Measurements from ENCODE around the gene FILIP1. TPM values are rescaled to one million over a fixed set of nuclear protein-coding genes. Genes with fewer than 3 reads are reported as not detected.

The FILIP1 gene
- total and polyA plus RNA-seq, 2 of the 4 experiments (the other 2 are of a cell fraction), result under 0.01 to 0.03 TPM

DNA sequence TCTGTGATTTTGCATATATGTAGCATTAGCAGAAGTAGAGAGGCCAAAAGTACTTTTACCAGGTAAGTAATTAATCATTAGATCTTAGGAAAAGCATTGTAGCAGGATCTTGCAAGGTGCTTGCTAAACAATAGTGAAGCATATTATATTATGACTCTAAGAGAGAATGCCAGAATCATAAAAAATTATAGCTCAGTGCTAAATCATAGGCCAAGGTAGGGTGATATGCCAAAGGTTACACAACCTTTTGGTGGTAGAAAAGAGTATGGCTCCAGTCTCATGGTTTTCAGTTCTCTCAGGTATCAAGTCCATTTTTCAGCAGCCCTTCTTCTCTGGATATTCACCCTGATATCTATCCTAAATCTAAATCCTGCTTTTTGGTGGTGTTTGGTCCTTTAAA lies 192.1 kb downstream of the FILIP1 start:
- H3K9me1 ChIP-seq (ENCODE audit: insufficient read depth, low read length), result no peaks in the 10 kb centered on the region
- POLR2A ChIA-PET (ENCODE audit: unreplicated experiment), result no interaction called here
- H4K5ac ChIP-seq (ENCODE audit: low read depth, low read length), result no peak overlapping the region
- CTCF ChIA-PET, result no interaction called here
- no peak for DNase-seq
- H3K23ac ChIP-seq (ENCODE audit: low read depth, low read length), result no peak overlapping the region
- no TSS peak for BruUV-seq (replicated peaks)
- H3K36me3 ChIP-seq (ENCODE audit: control insufficient read depth, insufficient read depth, low read length), result no peaks in the 10 kb centered on the region
- H3K56ac ChIP-seq (ENCODE audit: extremely low read depth, insufficient read depth, low read length), result no peak overlapping the region
- no peak overlapping the region for H4K91ac ChIP-seq (ENCODE audit: insufficient read depth, low read depth, low read length)
- H3K4ac ChIP-seq (ENCODE audit: low read depth, low read length), result no peak overlapping the region
- intact Hi-C loops (cut with micrococcal nuclease) (no loop called here), in situ Hi-C loops (cut with MboI; ENCODE audit: low sequenced_read_pairs) (no loop called here), dilution Hi-C loops (cut with HindIII; ENCODE audit: low sequenced_read_pairs, unreplicated experiment) (no loop called here)
- H3K4me3 ChIP-seq (ENCODE audit: insufficient read depth, low read depth, low read length), result no peak overlapping the region
- H3K27me3 ChIP-seq (ENCODE audit: control insufficient read depth, insufficient read depth, low read length), result no peaks in the 10 kb centered on the region
- no peak overlapping the region for H3K4me2 ChIP-seq (ENCODE audit: low read depth, low read length)
- H3K18ac ChIP-seq (ENCODE audit: low read depth, low read length), result no peak overlapping the region
- no peak overlapping the region for H3K14ac ChIP-seq (replicated peaks; ENCODE audit: low read depth, low read length)
- no peaks in the 10 kb centered on the region for H3K79me1 ChIP-seq (ENCODE audit: low read depth in 1 of 2, low read length in 2 of 2)
- no peak overlapping the region for H2BK20ac ChIP-seq (ENCODE audit: low read depth, low read length)
- H2AK9ac ChIP-seq (replicated peaks; ENCODE audit: low read depth, low read length, poor library complexity), result no peak overlapping the region
- no peak overlapping the region for H3K9ac ChIP-seq (ENCODE audit: low read depth, low read length)
- no peak for ATAC-seq (ENCODE audit: low read depth)
- H2BK120ac ChIP-seq (ENCODE audit: low read depth, low read length), result no peak overlapping the region
- H3K27ac ChIP-seq (ENCODE audit: insufficient read depth, low read length), result no peak overlapping the region
- TF ChIP-seq USF2 (IDR thresholded peaks at IDR 0.05; ENCODE audit: low read depth, low read length) (no peak), FOS (IDR thresholded peaks at IDR 0.05; ENCODE audit: low read depth, low read length) (no peak), SMC3 (IDR thresholded peaks at IDR 0.05; ENCODE audit: low read depth, low read length) (no peak), CEBPB (IDR thresholded peaks at IDR 0.05; ENCODE audit: low read depth, low read length) (no peak), MAFK (IDR thresholded peaks at IDR 0.05; ENCODE audit: low read depth, low read length) (no peak), RAD21 (IDR thresholded peaks at IDR 0.05; ENCODE audit: low read length) (no peak), NFE2L2 (IDR thresholded peaks at IDR 0.05; ENCODE audit: low read depth, low read length) (no peak)
- TF ChIP-seq, protein P1, sequence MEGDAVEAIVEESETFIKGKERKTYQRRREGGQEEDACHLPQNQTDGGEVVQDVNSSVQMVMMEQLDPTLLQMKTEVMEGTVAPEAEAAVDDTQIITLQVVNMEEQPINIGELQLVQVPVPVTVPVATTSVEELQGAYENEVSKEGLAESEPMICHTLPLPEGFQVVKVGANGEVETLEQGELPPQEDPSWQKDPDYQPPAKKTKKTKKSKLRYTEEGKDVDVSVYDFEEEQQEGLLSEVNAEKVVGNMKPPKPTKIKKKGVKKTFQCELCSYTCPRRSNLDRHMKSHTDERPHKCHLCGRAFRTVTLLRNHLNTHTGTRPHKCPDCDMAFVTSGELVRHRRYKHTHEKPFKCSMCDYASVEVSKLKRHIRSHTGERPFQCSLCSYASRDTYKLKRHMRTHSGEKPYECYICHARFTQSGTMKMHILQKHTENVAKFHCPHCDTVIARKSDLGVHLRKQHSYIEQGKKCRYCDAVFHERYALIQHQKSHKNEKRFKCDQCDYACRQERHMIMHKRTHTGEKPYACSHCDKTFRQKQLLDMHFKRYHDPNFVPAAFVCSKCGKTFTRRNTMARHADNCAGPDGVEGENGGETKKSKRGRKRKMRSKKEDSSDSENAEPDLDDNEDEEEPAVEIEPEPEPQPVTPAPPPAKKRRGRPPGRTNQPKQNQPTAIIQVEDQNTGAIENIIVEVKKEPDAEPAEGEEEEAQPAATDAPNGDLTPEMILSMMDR (conservative IDR thresholded peaks at IDR 0.05; ENCODE audit: low read depth, low read length), result no peak
- no peak overlapping the region for H4K8ac ChIP-seq (ENCODE audit: low read depth in 2 of 2, low read length in 2 of 2)
- no peak overlapping the region; the same call in 2 of the 3 replicates for H2BK15ac ChIP-seq (ENCODE audit: low read depth, low read length)
- peaks cover 4% of the 10 kb centered on the region; the same call in 1 of the 2 replicates for H3K4me1 ChIP-seq (ENCODE audit: control insufficient read depth, insufficient read depth, low read length)
- no peak overlapping the region for H2AK5ac ChIP-seq (ENCODE audit: low read depth, low read length)
- no peak overlapping the region for H2BK5ac ChIP-seq (ENCODE audit: low read depth, low read length, poor library complexity, severe bottlenecking)
- no peak overlapping the region for H2AFZ ChIP-seq (replicated peaks; ENCODE audit: low read length, poor library complexity)
- peaks cover 2% of the 10 kb centered on the region; the same call in 1 of the 2 replicates for H3K9me3 ChIP-seq (ENCODE audit: control insufficient read depth, insufficient read depth, low read length)
- no peaks in the 10 kb centered on the region for H4K20me1 ChIP-seq (ENCODE audit: insufficient read depth, low read length)

Data from IMR-90 (cell line).